Thymus (tissue), 11 donors: ENCODE data around the gene DEPP1. TPM values are rescaled to one million over a fixed set of nuclear protein-coding genes. Genes with fewer than 3 reads are reported as not detected.

Experiments used
- DNase-seq, 9 donors: peaks; one replicate each; pipeline ENCODE4 v3.0.0-alpha.2; 2013; ENCODE audit warnings: low spot score in 9 of 9, low read depth in 6 of 9, missing footprints in 1 of 9
- H3K27ac ChIP-seq, 2 donors: one replicate each; pipeline ENCODE4 v1.5.1; 2013; ENCODE audit warnings: control low read depth in 1 of 2, low read depth in 1 of 2, low read length in 1 of 2, mild to moderate bottlenecking in 1 of 2, moderate library complexity in 1 of 2
- H3K27me3 ChIP-seq, 2 donors: one replicate each; pipeline ENCODE4 v1.5.1; 2013; ENCODE audit warnings: low read length in 1 of 2; ENCODE audit not compliant: control insufficient read depth in 2 of 2, insufficient read depth in 1 of 2
- H3K36me3 ChIP-seq, 2 donors: one replicate each; pipeline ENCODE4 v1.5.1; 2013; ENCODE audit warnings: low read length in 1 of 2, mild to moderate bottlenecking in 1 of 2, moderate library complexity in 1 of 2; ENCODE audit not compliant: control insufficient read depth in 2 of 2, insufficient read depth in 2 of 2
- H3K4me1 ChIP-seq, 2 donors: one replicate each; pipeline ENCODE4 v1.5.1; 2013; ENCODE audit warnings: low read length in 2 of 2; ENCODE audit not compliant: control insufficient read depth in 2 of 2, insufficient read depth in 2 of 2
- H3K4me3 ChIP-seq, 2 donors: one replicate each; pipeline ENCODE4 v1.5.1; 2013; ENCODE audit warnings: low read length in 2 of 2, control low read depth in 1 of 2, mild to moderate bottlenecking in 1 of 2
- H3K9me3 ChIP-seq, 2 donors: one replicate each; pipeline ENCODE4 v1.5.1; 2013; ENCODE audit warnings: low read length in 1 of 2, mild to moderate bottlenecking in 1 of 2; ENCODE audit not compliant: control insufficient read depth in 2 of 2, insufficient read depth in 1 of 2
- WGBS: extraction: QIAGEN DNeasy Blood & Tissue Kit; methylation state at CpG from one replicate; pipeline ENCODE4 v1.1.7; 2013; 5-methylcytosine and 5-hydroxymethylcytosine counted together
- polyA plus RNA-seq: library from polyadenylated mRNA; stranded (reverse); fragments of 200-250 nt; gene quantifications from one replicate; pipeline ENCODE4 v1.2.3, GENCODE V29; 2013
- total RNA-seq: library from RNA; stranded (reverse); fragments of 120-200 nt; gene quantifications from one replicate; pipeline ENCODE4 v1.2.4, GENCODE V29; 2013
- donor health status: healthy.

The DEPP1 gene
- total and polyA plus RNA-seq, 2 donors, result 12.2 to 51.6 TPM

DNA sequence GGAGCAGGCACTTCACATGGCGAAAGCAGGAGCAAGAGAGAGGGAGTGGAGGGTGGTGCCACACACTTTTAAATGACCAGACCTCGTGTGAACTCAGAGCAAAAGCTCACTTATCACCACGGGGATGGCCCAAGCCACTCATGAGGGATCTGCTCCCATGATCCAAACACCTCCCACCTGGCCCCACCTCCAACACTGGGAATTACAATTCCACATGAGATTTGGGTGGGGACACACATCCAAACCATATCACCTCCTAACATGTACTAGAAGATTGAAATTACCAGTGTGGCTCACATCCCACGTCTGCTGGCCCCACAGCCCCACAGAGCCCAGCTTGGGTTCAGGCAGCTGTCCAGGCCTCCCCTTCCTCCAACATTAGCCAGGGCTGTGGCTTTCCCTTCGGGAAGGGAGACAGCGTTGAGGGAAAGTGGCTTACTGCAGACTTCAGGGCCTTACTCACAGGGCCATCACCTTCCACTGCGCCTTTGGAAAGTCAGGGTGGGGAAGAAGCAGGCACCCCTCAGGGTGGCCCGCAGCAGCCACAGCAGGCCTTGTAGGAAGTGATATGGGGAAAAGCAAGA lies 7.7 kb downstream of the DEPP1 start:
- H3K27me3 ChIP-seq, result no peaks in the 10 kb centered on the region
- DNase-seq, result no peak
- no peaks in the 10 kb centered on the region for H3K9me3 ChIP-seq
- WGBS, result 98% methylated on average over 8 of the region's 8 CpGs
- no peaks in the 10 kb centered on the region for H3K36me3 ChIP-seq
- H3K4me3 ChIP-seq, result no peak overlapping the region
- H3K4me1 ChIP-seq, result peaks cover 21 to 65% of the 10 kb centered on the region in 2 donors
- H3K27ac ChIP-seq, result no peak overlapping the region

DNA sequence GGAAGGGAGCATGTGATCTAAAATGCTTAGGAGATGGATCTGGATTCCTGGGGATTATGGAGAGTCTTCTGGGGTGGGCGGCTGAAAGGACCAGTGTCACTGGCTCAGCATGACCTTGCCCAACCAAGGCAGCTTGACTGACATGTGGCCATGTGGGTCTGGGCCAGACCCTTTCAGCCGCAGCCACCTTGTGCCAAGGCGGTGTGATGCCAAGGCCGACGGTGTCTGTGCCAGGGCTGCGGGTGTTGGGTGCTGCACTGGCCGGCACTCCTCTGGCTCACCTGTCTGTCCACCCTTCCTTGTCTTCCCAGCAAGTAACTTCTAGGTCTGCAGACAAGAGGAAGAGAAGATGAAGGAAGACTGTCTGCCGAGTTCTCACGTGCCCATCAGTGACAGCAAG lies 8.8 kb downstream of the DEPP1 start:
- peaks cover 21 to 68% of the 10 kb centered on the region in 2 donors for H3K4me1 ChIP-seq
- H3K9me3 ChIP-seq, result no peaks in the 10 kb centered on the region
- no peak for DNase-seq
- H3K27ac ChIP-seq, result no peak overlapping the region
- H3K36me3 ChIP-seq, result no peaks in the 10 kb centered on the region
- 98% methylated on average over 9 of the region's 9 CpGs for WGBS
- H3K4me3 ChIP-seq, result no peak overlapping the region
- H3K27me3 ChIP-seq, result no peaks in the 10 kb centered on the region

DNA sequence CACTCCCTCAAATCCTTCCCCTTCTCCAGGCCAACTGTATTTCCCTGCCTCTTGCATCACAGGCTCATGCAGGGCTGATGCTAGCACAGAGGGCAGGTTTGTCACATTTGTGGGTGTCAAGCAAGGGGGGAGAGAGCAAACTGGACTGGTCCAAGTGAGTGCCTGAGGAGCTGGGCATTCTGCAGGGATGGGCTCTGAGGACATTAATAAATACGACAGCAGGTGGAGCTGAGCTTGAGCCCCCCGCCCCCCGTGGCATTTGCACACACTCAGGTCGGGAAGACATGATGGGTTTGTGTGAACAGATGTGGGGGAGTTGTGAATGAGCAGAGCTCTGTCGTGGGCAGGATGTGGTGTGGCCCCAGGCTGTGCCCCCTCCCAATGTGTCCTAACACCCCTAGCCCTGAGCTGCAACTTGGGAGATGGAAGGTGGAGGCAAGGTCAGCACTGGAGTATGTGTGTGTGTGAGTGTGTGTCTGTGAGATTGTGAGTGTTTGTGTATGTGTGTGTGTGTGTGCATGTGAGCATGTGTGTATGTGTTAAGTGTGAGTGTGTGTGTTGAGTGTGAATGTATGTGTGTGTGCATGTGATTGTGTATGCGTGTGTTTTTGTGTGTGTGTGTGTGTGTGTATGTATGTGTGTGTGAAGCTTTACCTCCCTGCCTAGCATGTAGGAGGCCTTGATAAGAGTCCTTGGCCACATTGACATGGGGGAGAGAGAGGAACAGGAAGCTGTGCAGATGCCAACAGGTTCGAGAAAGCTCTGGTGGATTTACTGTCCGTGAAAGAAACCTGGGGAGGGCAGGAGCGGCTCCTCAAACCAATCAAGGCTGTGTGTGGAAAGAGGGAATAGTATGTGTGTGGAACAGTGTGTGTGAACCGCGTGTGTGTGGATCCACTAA lies 9.9 kb downstream of the DEPP1 start:
- 49% methylated on average over 11 of the region's 11 CpGs for WGBS
- H3K27ac ChIP-seq, result peak overlapping the region; percentile 43 to 65

GRCh38 chr10:44968091-44968490 lies 10.5 kb downstream of the DEPP1 start:
- Histone ChIP-seq H3K27ac (peak overlapping the region; percentile 61 to 65), H3K36me3 (no peaks in the 10 kb centered on the region), H3K27me3 (no peaks in the 10 kb centered on the region), H3K4me1 (peaks cover 37 to 68% of the 10 kb centered on the region in 2 donors), H3K4me3 (no peak overlapping the region), H3K9me3 (peaks cover 0 to 3% of the 10 kb centered on the region in 2 donors)
- 39% methylated on average over 3 of the region's 3 CpGs for WGBS
- peak in 1 of 9 donors; percentile 49 for DNase-seq

More for the DNA sequence above, 9.9 kb downstream of the DEPP1 start:
- DNase-seq, result peak in 4 of 9 donors; percentile 39 to 83 (median 62)
- Histone ChIP-seq H3K36me3 (no peaks in the 10 kb centered on the region), H3K4me3 (no peak overlapping the region), H3K27me3 (no peaks in the 10 kb centered on the region), H3K9me3 (peaks cover 0 to 3% of the 10 kb centered on the region in 2 donors), H3K4me1 (peaks cover 31 to 68% of the 10 kb centered on the region in 2 donors)

GRCh38 chr10:44967616-44968015 lies 11.0 kb downstream of the DEPP1 start:
- Histone ChIP-seq H3K4me1 (peaks cover 42 to 68% of the 10 kb centered on the region in 2 donors), H3K27ac (peak overlapping the region; percentile 61 to 65), H3K4me3 (no peak overlapping the region), H3K9me3 (peaks cover 0 to 3% of the 10 kb centered on the region in 2 donors), H3K27me3 (no peaks in the 10 kb centered on the region), H3K36me3 (no peaks in the 10 kb centered on the region)
- no peak for DNase-seq
- WGBS, result 74% methylated on average over 4 of the region's 4 CpGs

DNA sequence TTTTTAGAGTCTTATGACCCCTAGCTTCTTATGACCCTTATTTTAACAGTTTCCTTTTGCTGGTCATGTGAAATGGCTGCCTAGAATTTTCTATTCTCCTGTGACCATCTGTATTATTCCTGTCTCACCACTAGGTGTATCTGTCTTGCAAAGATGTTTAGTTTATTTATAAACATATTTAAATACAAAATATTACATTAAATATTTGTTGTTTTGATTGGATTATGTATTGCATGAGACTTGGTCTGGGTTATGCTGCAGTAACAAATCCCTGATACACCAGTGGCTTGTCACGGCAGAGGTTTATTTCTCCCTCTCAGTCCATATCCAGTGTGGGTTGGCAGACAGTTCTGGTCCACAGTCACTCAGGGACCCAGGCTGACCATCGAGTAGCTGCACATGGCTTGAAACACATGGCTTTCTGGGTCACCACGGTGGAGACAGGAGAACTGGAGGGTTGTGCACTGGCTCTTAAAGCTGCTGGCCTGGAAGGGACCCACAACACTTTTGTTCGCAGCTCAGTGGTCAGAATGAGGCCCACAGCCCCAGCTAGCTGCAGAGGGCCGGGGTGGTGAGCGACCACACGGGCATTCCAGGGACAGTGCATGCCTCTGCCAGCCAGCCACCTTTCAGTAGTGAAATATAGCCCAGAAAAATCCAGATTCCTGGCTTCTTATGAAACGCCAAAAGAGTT lies 11.6 kb downstream of the DEPP1 start:
- no peak for DNase-seq
- Histone ChIP-seq H3K4me1 (peaks cover 42 to 72% of the 10 kb centered on the region in 2 donors), H3K27me3 (no peaks in the 10 kb centered on the region), H3K9me3 (peaks cover 0 to 3% of the 10 kb centered on the region in 2 donors), H3K36me3 (no peaks in the 10 kb centered on the region), H3K4me3 (no peak overlapping the region), H3K27ac (no peak overlapping the region)
- WGBS, result 97% methylated on average over 8 of the region's 8 CpGs

DNA sequence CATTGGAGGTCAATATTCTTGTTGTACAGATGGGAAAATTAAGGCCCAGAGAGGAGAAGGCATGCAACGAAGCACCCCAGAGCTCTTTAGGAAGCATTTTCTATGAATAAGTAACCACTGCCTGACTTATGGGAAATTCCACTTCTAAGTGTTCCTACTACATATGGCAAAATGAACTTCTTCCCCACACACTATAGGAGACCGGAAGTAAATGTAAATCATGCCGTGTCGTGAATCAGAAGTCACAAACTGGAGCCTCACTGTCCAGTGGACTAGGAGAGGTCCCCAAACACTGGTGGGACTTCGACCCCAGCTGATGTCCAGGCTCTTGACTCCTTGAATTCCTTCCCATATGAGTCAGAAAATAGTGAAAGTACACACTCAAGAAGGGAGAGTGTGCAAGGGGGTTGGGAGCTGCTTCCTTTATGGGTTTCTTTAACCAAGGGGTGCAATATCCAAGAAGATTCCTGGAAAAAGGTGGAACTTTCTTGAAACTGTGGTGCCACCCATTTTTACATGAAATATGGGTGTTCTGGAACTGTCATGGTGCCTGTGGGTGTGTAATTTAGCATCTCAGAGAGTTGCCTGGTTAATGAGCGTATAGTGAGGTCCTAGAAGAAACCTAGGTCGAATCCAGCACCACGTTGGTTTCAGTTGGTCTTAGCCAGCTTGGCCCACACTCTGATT lies 12.3 kb downstream of the DEPP1 start:
- no peak for DNase-seq
- Histone ChIP-seq H3K27me3 (no peaks in the 10 kb centered on the region), H3K4me3 (no peak overlapping the region), H3K4me1 (peaks cover 42 to 75% of the 10 kb centered on the region in 2 donors), H3K36me3 (no peaks in the 10 kb centered on the region), H3K9me3 (peaks cover 0 to 3% of the 10 kb centered on the region in 2 donors), H3K27ac (peak overlapping the region in 1 of 2 donors; percentile 40)
- WGBS, result 83% methylated on average over 8 of the region's 8 CpGs

DNA sequence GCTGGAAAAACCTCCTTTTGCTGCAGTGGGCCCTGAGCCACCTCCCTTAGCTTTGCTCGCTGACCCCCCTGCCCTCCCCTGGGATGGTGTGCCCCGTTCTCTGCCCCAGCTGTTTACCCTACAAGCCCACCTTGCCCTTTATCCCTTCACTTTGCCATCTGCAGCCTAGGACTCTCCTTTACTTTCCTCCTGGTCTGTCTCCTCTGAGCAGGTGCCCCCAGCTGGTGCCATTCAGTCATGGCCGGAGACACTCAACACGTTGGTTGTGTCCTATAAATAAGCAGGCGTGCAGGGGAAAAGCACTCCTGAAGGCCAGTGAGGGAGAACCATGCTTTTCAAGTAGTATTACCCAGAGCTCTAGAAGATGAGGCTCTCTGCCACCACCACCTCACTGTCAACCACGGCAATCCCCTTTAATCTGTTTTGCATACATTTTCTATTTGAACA lies 12.9 kb downstream of the DEPP1 start:
- DNase-seq, result no peak
- WGBS, result 91% methylated on average over 6 of the region's 6 CpGs
- no peak overlapping the region for H3K27ac ChIP-seq
- peaks cover 0 to 3% of the 10 kb centered on the region in 2 donors for H3K9me3 ChIP-seq
- H3K4me3 ChIP-seq, result no peak overlapping the region
- no peaks in the 10 kb centered on the region for H3K27me3 ChIP-seq
- no peaks in the 10 kb centered on the region for H3K36me3 ChIP-seq
- H3K4me1 ChIP-seq, result peaks cover 42 to 78% of the 10 kb centered on the region in 2 donors
